DOHH2 (cell line): ENCODE data around the gene CXXC5.

Source experiments
- H3F3A ChIP-seq: fragments of 200-600 bp; sonication (generic), shearing (Covaris generic); 2 replicates; pipeline ENCODE4 v1.6.0; 2016; ENCODE audit warnings: antibody characterized with exemption, mild to moderate bottlenecking; ENCODE audit not compliant: control insufficient read depth, insufficient read depth
- H3K27ac ChIP-seq: fragments of 200-600 bp; sonication (generic); 2 replicates; pipeline ENCODE4 v1.5.1; 2014; ENCODE audit warnings: low read depth, mild to moderate bottlenecking, low read length, moderate library complexity
- H3K27me3 ChIP-seq: fragments of 200-600 bp; sonication (generic); 2 replicates; pipeline ENCODE4 v1.6.1; 2014; ENCODE audit warnings: mild to moderate bottlenecking, low read length, mixed read lengths; ENCODE audit not compliant: control insufficient read depth
- H3K36me3 ChIP-seq: fragments of 200-600 bp; sonication (generic); 2 replicates; pipeline ENCODE4 v1.6.1; 2014; ENCODE audit warnings: mild to moderate bottlenecking, low read length, moderate library complexity, mixed read lengths; ENCODE audit not compliant: control insufficient read depth
- H3K4me1 ChIP-seq: fragments of 200-600 bp; sonication (generic); 2 replicates; pipeline ENCODE4 v1.6.1; 2014; ENCODE audit warnings: mild to moderate bottlenecking, low read length, mixed read lengths; ENCODE audit not compliant: control insufficient read depth
- H3K4me2 ChIP-seq: fragments of 200-600 bp; sonication (generic); 2 replicates; pipeline ENCODE4 v1.6.0; 2014; ENCODE audit warnings: mild to moderate bottlenecking, low read length, moderate library complexity
- H3K4me3 ChIP-seq: fragments of 200-600 bp; sonication (generic); 2 replicates; pipeline ENCODE4 v1.5.1; 2014; ENCODE audit warnings: mild to moderate bottlenecking, low read length, mixed read lengths
- H3K79me2 ChIP-seq: fragments of 200-600 bp; sonication (generic); 2 replicates; pipeline ENCODE4 v1.6.1; 2014; ENCODE audit warnings: mild to moderate bottlenecking, low read length, mixed read lengths; ENCODE audit not compliant: control insufficient read depth
- H3K9me2 ChIP-seq: fragments of 200-600 bp; sonication (generic); replicated peaks from 2 replicates; pipeline ENCODE4 v1.6.1; 2014; ENCODE audit warnings: mild to moderate bottlenecking, low read length, mixed read lengths; ENCODE audit not compliant: control insufficient read depth
- H3K9me3 ChIP-seq: fragments of 200-600 bp; sonication (generic); 2 replicates; pipeline ENCODE4 v1.6.1; 2014; ENCODE audit warnings: antibody characterized with exemption, low read length, mixed read lengths; ENCODE audit not compliant: control insufficient read depth, insufficient read depth
- H4K20me1 ChIP-seq: fragments of 200-600 bp; sonication (generic); 2 replicates; pipeline ENCODE4 v1.6.0; 2014; ENCODE audit warnings: low read depth, mild to moderate bottlenecking, antibody characterized with exemption, low read length, moderate library complexity; ENCODE audit not compliant: control insufficient read depth, insufficient read depth
- CTCF ChIP-seq: fragments of 200-600 bp; sonication (generic); IDR thresholded peaks from one replicate; pipeline ENCODE4 v1.5.1; 2014; ENCODE audit warnings: antibody characterized with exemption, mild to moderate bottlenecking, low read depth, low read length; ENCODE audit not compliant: poor library complexity, severe bottlenecking
- EZH2phosphoT487 ChIP-seq: fragments of 200-600 bp; sonication (generic); IDR thresholded peaks from 2 replicates; pipeline ENCODE4 v1.6.1; 2017; ENCODE audit warnings: borderline replicate concordance, mild to moderate bottlenecking, antibody characterized with exemption, low read length, moderate library complexity, mixed read lengths

Gene CXXC5

GRCh38 chr5:139662617-139663016, 14.5 kb downstream of the CXXC5 start:
- Histone ChIP-seq H3K36me3 (peaks cover 11% of the 10 kb centered on the region), H3K4me1 (peaks cover 98% of the 10 kb centered on the region), H4K20me1 (peaks cover 21% of the 10 kb centered on the region; the same call in 1 of the 2 replicates), H3F3A (no peaks in the 10 kb centered on the region), H3K27ac (no peak overlapping the region), H3K9me2 (no peaks in the 10 kb centered on the region), H3K27me3 (no peaks in the 10 kb centered on the region), H3K4me3 (no peak overlapping the region), H3K79me2 (peaks cover 98% of the 10 kb centered on the region), H3K4me2 (no peak overlapping the region), H3K9me3 (no peaks in the 10 kb centered on the region)
- no peak for TF ChIP-seq CTCF
- no peak for TF ChIP-seq EZH2phosphoT487

- Histone ChIP-seq H3K9me3 (no peaks in the 10 kb centered on the region), H3K4me2 (peak overlapping the region; percentile 12; the same call in 1 of the 2 replicates), H3K79me2 (peaks cover 98% of the 10 kb centered on the region), H3K9me2 (no peaks in the 10 kb centered on the region), H3K27me3 (no peaks in the 10 kb centered on the region), H3F3A (no peaks in the 10 kb centered on the region), H3K27ac (no peak overlapping the region), H4K20me1 (peaks cover 21% of the 10 kb centered on the region; the same call in 1 of the 2 replicates), H3K4me3 (no peak overlapping the region), H3K4me1 (peaks cover 97% of the 10 kb centered on the region), H3K36me3 (peaks cover 11% of the 10 kb centered on the region)
- TF ChIP-seq CTCF (no peak), EZH2phosphoT487 (no peak)
These were observed 15.3 kb downstream of the CXXC5 start for GRCh38 chr5:139663207-139664085.

- H4K20me1 ChIP-seq = peaks cover 18% of the 10 kb centered on the region; the same call in 1 of the 2 replicates
- H3K4me1 ChIP-seq = peaks cover 97% of the 10 kb centered on the region
- H3K9me3 ChIP-seq = no peaks in the 10 kb centered on the region
- no peaks in the 10 kb centered on the region for H3K27me3 ChIP-seq
- H3K36me3 ChIP-seq = peaks cover 17% of the 10 kb centered on the region
- H3K4me2 ChIP-seq = peak overlapping the region; percentile 12; the same call in 1 of the 2 replicates
- TF ChIP-seq EZH2phosphoT487 (no peak), CTCF (no peak)
- H3K4me3 ChIP-seq = no peak overlapping the region
- H3K9me2 ChIP-seq = no peaks in the 10 kb centered on the region
- H3K79me2 ChIP-seq = peaks cover 98% of the 10 kb centered on the region
- H3F3A ChIP-seq = peaks cover 6% of the 10 kb centered on the region; the same call in 1 of the 2 replicates
- no peak overlapping the region for H3K27ac ChIP-seq
These were observed 16.0 kb downstream of the CXXC5 start for GRCh38 chr5:139664086-139664693.
